ENCODE results near the gene MEX3A.
A peak's percentile ranks its signal among the peaks of the same experiment; 100 is the strongest.

The MEX3A gene

DNA sequence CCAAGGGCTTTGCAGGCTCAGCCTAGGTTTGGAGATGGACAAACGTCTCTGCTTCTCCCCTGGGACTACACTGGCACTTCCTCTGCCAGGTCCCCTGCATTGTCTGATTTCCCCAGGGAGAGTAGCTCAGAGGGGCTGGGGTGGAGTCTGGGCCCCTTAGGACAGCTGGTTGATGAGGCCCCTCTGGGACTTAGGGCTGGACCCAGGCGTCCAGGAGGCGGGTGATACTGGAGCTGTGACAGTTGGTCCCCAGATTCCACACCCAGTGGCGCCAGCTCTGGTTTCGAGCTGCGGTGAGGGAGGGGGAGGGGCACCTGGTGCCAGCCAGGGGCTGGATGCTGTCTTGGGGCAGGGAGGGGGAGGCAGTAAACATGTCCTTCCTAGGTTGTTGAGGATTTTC, 7.4 kb upstream of the MEX3A start:
- Histone ChIP-seq H3F3A (ENCODE audit: low read depth) (no peaks in the 10 kb centered on the region), H3K9ac (ENCODE audit: low read depth, low read length, poor library complexity, severe bottlenecking) (no peak overlapping the region), H3K4me1 (ENCODE audit: insufficient read depth, low read length, poor library complexity, severe bottlenecking) (peaks cover 6% of the 10 kb centered on the region), H3K9me2 (replicated peaks; ENCODE audit: low read depth, low read length) (no peaks in the 10 kb centered on the region), H3K27me3 (ENCODE audit: insufficient read depth, low read length, poor library complexity, severe bottlenecking) (no peaks in the 10 kb centered on the region), H3K9me3 (ENCODE audit: insufficient read depth, low read depth, low read length) (no peaks in the 10 kb centered on the region), H3K36me3 (ENCODE audit: insufficient read depth, low read length) (no peaks in the 10 kb centered on the region), H3K4me3 (ENCODE audit: low read length, poor library complexity, severe bottlenecking) (no peak overlapping the region), H3K4me2 (ENCODE audit: low read depth, low read length, poor library complexity, severe bottlenecking) (no peak overlapping the region), H2AFZ (ENCODE audit: low read length) (no peak overlapping the region), H3K79me2 (ENCODE audit: insufficient read depth, low read length) (no peaks in the 10 kb centered on the region), H4K20me1 (ENCODE audit: insufficient read depth, low read length, poor library complexity, severe bottlenecking) (no peaks in the 10 kb centered on the region)
- TF ChIP-seq, protein P1, sequence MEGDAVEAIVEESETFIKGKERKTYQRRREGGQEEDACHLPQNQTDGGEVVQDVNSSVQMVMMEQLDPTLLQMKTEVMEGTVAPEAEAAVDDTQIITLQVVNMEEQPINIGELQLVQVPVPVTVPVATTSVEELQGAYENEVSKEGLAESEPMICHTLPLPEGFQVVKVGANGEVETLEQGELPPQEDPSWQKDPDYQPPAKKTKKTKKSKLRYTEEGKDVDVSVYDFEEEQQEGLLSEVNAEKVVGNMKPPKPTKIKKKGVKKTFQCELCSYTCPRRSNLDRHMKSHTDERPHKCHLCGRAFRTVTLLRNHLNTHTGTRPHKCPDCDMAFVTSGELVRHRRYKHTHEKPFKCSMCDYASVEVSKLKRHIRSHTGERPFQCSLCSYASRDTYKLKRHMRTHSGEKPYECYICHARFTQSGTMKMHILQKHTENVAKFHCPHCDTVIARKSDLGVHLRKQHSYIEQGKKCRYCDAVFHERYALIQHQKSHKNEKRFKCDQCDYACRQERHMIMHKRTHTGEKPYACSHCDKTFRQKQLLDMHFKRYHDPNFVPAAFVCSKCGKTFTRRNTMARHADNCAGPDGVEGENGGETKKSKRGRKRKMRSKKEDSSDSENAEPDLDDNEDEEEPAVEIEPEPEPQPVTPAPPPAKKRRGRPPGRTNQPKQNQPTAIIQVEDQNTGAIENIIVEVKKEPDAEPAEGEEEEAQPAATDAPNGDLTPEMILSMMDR (conservative IDR thresholded peaks at IDR 0.05; ENCODE audit: low read length) = no peak
- no peak for TF ChIP-seq EZH2phosphoT487 (IDR thresholded peaks at IDR 0.05; ENCODE audit: borderline replicate concordance)

DNA sequence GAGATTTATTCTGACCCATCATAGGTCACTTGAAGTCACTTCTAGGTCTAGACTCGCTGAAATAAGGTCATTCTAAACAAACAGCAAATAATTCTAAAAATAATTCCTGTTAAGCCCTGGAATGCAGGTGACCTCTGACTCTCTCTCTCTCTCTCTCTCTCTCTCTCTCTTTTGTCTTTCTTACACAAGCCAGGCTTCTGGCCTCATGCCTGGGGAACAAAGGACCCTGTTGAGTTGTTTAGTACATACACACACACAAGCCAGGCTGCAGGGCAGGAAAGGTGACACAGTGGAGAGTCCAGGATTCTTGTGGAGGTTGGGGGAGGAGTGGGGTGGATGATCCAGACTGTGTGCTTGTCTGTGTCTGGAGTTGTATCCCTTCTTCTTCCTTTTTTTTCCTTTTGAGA, 4.0 kb upstream of the MEX3A start:
- H3K9ac ChIP-seq (ENCODE audit: low read depth, low read length, poor library complexity, severe bottlenecking) = no peak overlapping the region
- no peaks in the 10 kb centered on the region for H3F3A ChIP-seq (ENCODE audit: low read depth)
- H4K20me1 ChIP-seq (ENCODE audit: insufficient read depth, low read length, poor library complexity, severe bottlenecking) = peaks cover 1% of the 10 kb centered on the region
- peaks cover 10% of the 10 kb centered on the region for H3K4me1 ChIP-seq (ENCODE audit: insufficient read depth, low read length, poor library complexity, severe bottlenecking)
- H3K27me3 ChIP-seq (ENCODE audit: insufficient read depth, low read length, poor library complexity, severe bottlenecking) = no peaks in the 10 kb centered on the region
- H3K4me3 ChIP-seq (ENCODE audit: low read length, poor library complexity, severe bottlenecking) = no peak overlapping the region
- no peaks in the 10 kb centered on the region for H3K9me3 ChIP-seq (ENCODE audit: insufficient read depth, low read depth, low read length)
- H3K9me2 ChIP-seq (replicated peaks; ENCODE audit: low read depth, low read length) = no peaks in the 10 kb centered on the region
- H2AFZ ChIP-seq (ENCODE audit: low read length) = no peak overlapping the region
- H3K4me2 ChIP-seq (ENCODE audit: low read depth, low read length, poor library complexity, severe bottlenecking) = no peak overlapping the region
- no peaks in the 10 kb centered on the region for H3K36me3 ChIP-seq (ENCODE audit: insufficient read depth, low read length)
- TF ChIP-seq EZH2phosphoT487 (IDR thresholded peaks at IDR 0.05; ENCODE audit: borderline replicate concordance) = no peak
- TF ChIP-seq, protein P1 (conservative IDR thresholded peaks at IDR 0.05; ENCODE audit: low read length) = no peak
- H3K79me2 ChIP-seq (ENCODE audit: insufficient read depth, low read length) = peaks cover 10% of the 10 kb centered on the region

DNA sequence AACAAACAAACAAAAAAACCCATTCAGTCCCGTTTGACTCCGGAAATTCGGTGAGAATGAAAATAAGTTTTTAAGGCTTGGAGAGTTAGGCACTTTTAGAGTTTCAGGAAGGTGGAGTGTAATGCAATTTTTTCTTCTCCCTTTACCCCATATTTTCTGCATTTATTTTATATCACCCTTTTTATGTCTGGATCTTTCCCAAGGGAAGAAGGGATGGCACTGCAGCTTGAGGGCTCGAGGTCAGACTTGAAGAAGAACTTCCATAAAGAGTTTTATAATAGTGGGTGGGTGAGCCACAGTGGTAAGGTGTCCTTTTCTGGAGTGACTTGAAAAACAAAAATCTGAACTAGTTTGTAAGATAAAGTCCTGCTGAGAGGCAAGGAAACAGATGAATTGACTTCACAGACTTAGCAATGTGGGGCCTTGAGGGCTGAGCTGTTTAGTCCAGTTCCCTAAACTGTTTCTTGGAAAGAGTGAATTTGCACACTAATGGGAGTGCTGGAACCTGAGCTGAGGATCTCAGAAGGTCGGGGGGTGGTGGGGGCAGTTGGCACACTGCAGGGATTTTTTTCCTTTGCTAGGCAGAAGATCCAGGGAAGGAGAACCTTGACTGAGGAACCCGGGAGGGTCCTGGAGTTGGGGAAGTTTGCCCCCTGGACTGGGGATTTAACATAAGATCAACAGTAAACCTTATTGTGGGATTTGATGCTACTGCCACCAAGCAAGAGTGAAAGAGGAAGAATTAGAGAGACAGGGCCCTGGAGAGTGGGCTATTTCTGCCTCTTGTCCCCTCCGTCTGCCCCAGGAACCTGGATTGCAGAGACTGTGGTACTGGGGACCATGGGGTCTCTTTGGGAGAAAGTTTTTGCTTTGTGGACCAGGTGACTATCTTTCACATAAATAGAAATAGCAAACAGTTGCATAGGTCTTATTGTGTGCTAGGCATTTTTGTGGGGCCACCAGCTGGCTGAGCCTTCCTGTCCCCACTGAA, 1.8 kb upstream of the MEX3A start:
- Histone ChIP-seq H3K79me2 (ENCODE audit: insufficient read depth, low read length) (peaks cover 30% of the 10 kb centered on the region), H2AFZ (ENCODE audit: low read length) (no peak overlapping the region), H4K20me1 (ENCODE audit: insufficient read depth, low read length, poor library complexity, severe bottlenecking) (peaks cover 21% of the 10 kb centered on the region), H3K27me3 (ENCODE audit: insufficient read depth, low read length, poor library complexity, severe bottlenecking) (no peaks in the 10 kb centered on the region), H3K9me2 (replicated peaks; ENCODE audit: low read depth, low read length) (no peaks in the 10 kb centered on the region), H3K9me3 (ENCODE audit: insufficient read depth, low read depth, low read length) (no peaks in the 10 kb centered on the region), H3K9ac (ENCODE audit: low read depth, low read length, poor library complexity, severe bottlenecking) (no peak overlapping the region), H3K36me3 (ENCODE audit: insufficient read depth, low read length) (no peaks in the 10 kb centered on the region), H3K4me2 (ENCODE audit: low read depth, low read length, poor library complexity, severe bottlenecking) (peak overlapping the region; percentile 94), H3K4me3 (ENCODE audit: low read length, poor library complexity, severe bottlenecking) (peak overlapping the region; percentile 94), H3K4me1 (ENCODE audit: insufficient read depth, low read length, poor library complexity, severe bottlenecking) (peaks cover 26% of the 10 kb centered on the region), H3F3A (ENCODE audit: low read depth) (no peaks in the 10 kb centered on the region)
- no peak for TF ChIP-seq EZH2phosphoT487 (IDR thresholded peaks at IDR 0.05; ENCODE audit: borderline replicate concordance)
- TF ChIP-seq, protein P1 (conservative IDR thresholded peaks at IDR 0.05; ENCODE audit: low read length) = no peak
